ENCODE results near the gene HPN. TPM values are rescaled to one million over a fixed set of nuclear protein-coding genes. Genes with fewer than 3 reads are reported as not detected.

Gene HPN
- total and polyA plus RNA-seq, 2 experiments from 2014 or later = 150 to 241 TPM

DNA sequence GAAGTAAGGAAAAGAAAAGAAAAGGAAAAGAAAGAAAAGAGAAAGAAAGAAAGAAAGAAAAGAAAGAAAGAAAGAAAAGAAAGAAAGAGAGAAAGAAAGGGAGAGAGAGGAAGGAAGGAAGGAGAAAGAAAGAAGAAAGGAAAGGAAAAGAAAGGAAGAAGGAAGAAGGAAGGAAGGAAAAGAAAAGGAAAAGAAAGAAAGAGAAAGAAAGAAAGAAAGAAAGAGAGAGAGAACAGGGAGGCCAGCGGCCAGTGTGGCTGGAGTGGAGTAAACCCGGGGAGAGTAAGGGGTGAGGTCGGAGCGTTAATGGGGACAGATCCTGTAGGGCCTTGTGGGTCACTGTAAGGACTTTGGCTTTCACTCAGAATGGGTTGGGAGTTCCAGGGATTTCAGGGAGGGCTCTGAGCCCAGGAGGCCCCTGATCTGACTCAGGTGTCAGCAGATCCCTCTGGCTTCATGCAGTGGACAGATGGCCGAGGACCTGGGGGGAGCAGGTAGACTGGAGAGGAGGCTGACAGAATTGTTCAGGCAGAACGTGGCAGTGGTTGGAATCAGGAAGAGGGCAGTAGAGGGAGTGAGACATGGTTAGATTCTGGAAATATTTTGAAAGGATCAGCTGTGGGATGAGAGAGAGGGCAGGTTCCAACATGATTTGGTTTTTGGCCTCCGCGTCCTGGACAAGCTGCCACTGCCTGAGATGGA, 54.3 kb downstream of the HPN start:
- 77% methylated on average over 8 of the region's 8 CpGs for WGBS (ENCODE audit: low lambda C conversion rate, missing lambda C conversion rate)

GRCh38 chr19:35098413-35099049, 57.0 kb downstream of the HPN start:
- no peak for DNase-seq (ENCODE audit: low spot score)
- peaks cover 3% of the 10 kb centered on the region for H3K4me1 ChIP-seq (ENCODE audit: insufficient read depth)
- H3K9me2 ChIP-seq (replicated peaks; ENCODE audit: insufficient read depth) = no peaks in the 10 kb centered on the region
- H3K27me3 ChIP-seq = no peaks in the 10 kb centered on the region
- no peak overlapping the region for H3K27ac ChIP-seq
- H4K20me1 ChIP-seq (ENCODE audit: insufficient read depth, poor library complexity, severe bottlenecking) = no peaks in the 10 kb centered on the region
- no peaks in the 10 kb centered on the region for H3K9me3 ChIP-seq (ENCODE audit: low read depth)
- TF ChIP-seq EZH2 (IDR thresholded peaks at IDR 0.05; ENCODE audit: borderline replicate concordance) (no peak), EZH2phosphoT487 (IDR thresholded peaks at IDR 0.05; ENCODE audit: low read depth, severe bottlenecking, unreplicated experiment) (no peak)
- TF ChIP-seq, protein P1, sequence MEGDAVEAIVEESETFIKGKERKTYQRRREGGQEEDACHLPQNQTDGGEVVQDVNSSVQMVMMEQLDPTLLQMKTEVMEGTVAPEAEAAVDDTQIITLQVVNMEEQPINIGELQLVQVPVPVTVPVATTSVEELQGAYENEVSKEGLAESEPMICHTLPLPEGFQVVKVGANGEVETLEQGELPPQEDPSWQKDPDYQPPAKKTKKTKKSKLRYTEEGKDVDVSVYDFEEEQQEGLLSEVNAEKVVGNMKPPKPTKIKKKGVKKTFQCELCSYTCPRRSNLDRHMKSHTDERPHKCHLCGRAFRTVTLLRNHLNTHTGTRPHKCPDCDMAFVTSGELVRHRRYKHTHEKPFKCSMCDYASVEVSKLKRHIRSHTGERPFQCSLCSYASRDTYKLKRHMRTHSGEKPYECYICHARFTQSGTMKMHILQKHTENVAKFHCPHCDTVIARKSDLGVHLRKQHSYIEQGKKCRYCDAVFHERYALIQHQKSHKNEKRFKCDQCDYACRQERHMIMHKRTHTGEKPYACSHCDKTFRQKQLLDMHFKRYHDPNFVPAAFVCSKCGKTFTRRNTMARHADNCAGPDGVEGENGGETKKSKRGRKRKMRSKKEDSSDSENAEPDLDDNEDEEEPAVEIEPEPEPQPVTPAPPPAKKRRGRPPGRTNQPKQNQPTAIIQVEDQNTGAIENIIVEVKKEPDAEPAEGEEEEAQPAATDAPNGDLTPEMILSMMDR (IDR thresholded peaks at IDR 0.05; ENCODE audit: poor library complexity) = no peak
- no peaks in the 10 kb centered on the region for H3K36me3 ChIP-seq (replicated peaks; ENCODE audit: insufficient read depth, low read depth)
- H3K4me2 ChIP-seq = no peak overlapping the region
- no peak overlapping the region for H3K4me3 ChIP-seq
- no peaks in the 10 kb centered on the region for H3K79me2 ChIP-seq
- H2AFZ ChIP-seq = no peak overlapping the region
- WGBS (ENCODE audit: low lambda C conversion rate, missing lambda C conversion rate) = 94% methylated on average over 28 of the region's 29 CpGs

More for the DNA sequence above, 54.3 kb downstream of the HPN start:
- Histone ChIP-seq H3K27me3 (no peaks in the 10 kb centered on the region), H2AFZ (no peak overlapping the region), H3K4me1 (ENCODE audit: insufficient read depth) (peaks cover 4% of the 10 kb centered on the region), H4K20me1 (ENCODE audit: insufficient read depth, poor library complexity, severe bottlenecking) (no peaks in the 10 kb centered on the region), H3K9me2 (replicated peaks; ENCODE audit: insufficient read depth) (no peaks in the 10 kb centered on the region), H3K36me3 (replicated peaks; ENCODE audit: insufficient read depth, low read depth) (no peaks in the 10 kb centered on the region), H3K4me2 (no peak overlapping the region), H3K4me3 (no peak overlapping the region), H3K79me2 (no peaks in the 10 kb centered on the region), H3K27ac (no peak overlapping the region), H3K9me3 (ENCODE audit: low read depth) (no peaks in the 10 kb centered on the region)
- no peak for DNase-seq (ENCODE audit: low spot score)
- TF ChIP-seq, protein P1 (IDR thresholded peaks at IDR 0.05; ENCODE audit: poor library complexity) = no peak
- TF ChIP-seq EZH2phosphoT487 (IDR thresholded peaks at IDR 0.05; ENCODE audit: low read depth, severe bottlenecking, unreplicated experiment) (no peak), EZH2 (IDR thresholded peaks at IDR 0.05; ENCODE audit: borderline replicate concordance) (no peak)

GRCh38 chr19:35099155-35099896, 57.8 kb downstream of the HPN start:
- Histone ChIP-seq H3K27ac (no peak overlapping the region), H3K9me3 (ENCODE audit: low read depth) (no peaks in the 10 kb centered on the region), H4K20me1 (ENCODE audit: insufficient read depth, poor library complexity, severe bottlenecking) (no peaks in the 10 kb centered on the region), H3K4me1 (ENCODE audit: insufficient read depth) (peaks cover 3% of the 10 kb centered on the region), H3K4me2 (no peak overlapping the region), H3K79me2 (no peaks in the 10 kb centered on the region), H3K4me3 (no peak overlapping the region), H3K27me3 (no peaks in the 10 kb centered on the region), H2AFZ (no peak overlapping the region), H3K9me2 (replicated peaks; ENCODE audit: insufficient read depth) (no peaks in the 10 kb centered on the region), H3K36me3 (replicated peaks; ENCODE audit: insufficient read depth, low read depth) (no peaks in the 10 kb centered on the region)
- WGBS (ENCODE audit: low lambda C conversion rate, missing lambda C conversion rate) = 87% methylated on average over 21 of the region's 21 CpGs
- TF ChIP-seq, protein P1 (IDR thresholded peaks at IDR 0.05; ENCODE audit: poor library complexity) = no peak
- TF ChIP-seq EZH2phosphoT487 (IDR thresholded peaks at IDR 0.05; ENCODE audit: low read depth, severe bottlenecking, unreplicated experiment) (no peak), EZH2 (IDR thresholded peaks at IDR 0.05; ENCODE audit: borderline replicate concordance) (no peak)
- DNase-seq (ENCODE audit: low spot score) = no peak
